H1 (cell line): ENCODE data around the gene BCO2.

Experiments used
- CBX5 ChIP-seq: fragments of 300-800, 300-1000 bp; sonication (generic); IDR thresholded peaks from 2 replicates; pipeline ENCODE4 v1.7.1; 2016; ENCODE audit warnings: antibody characterized with exemption, low read length, low read depth
- CHD1 ChIP-seq: IDR thresholded peaks from 2 replicates; pipeline ENCODE4 v1.6.1; 2012; ENCODE audit warnings: low read depth, low read length, improper control_type of control experiment
- CTCF ChIP-seq, 3 experiments: IDR thresholded peaks; 1 replicate in 2 of 3; 2 replicates in 1 of 3; pipeline versions ENCODE4 v1.5.1 to v1.6.1; 2011; ENCODE audit warnings: low read length in 3 of 3, mild to moderate bottlenecking in 3 of 3, inconsistent platforms in 2 of 3, low read depth in 1 of 3, moderate library complexity in 1 of 3; ENCODE audit not compliant: insufficient read depth in 1 of 3; ENCODE audit errors: control extremely low read depth in 1 of 3
- EGR1 ChIP-seq: IDR thresholded peaks from 2 replicates; pipeline ENCODE4 v1.6.1; 2011; ENCODE audit warnings: low read depth, low read length, borderline replicate concordance
- EZH2 ChIP-seq: fragments of 200-600 bp; sonication (generic); IDR thresholded peaks from 2 replicates; pipeline ENCODE4 v1.7.1; 2012; ENCODE audit warnings: low read depth, mild to moderate bottlenecking, moderate library complexity, low read length, inconsistent platforms; ENCODE audit not compliant: severe bottlenecking
- MAFK ChIP-seq: IDR thresholded peaks from 2 replicates; pipeline ENCODE4 v1.6.1; 2012; ENCODE audit warnings: low read depth, mild to moderate bottlenecking, improper control_type of control experiment, low read length
- POLR2A ChIP-seq, 2 experiments: IDR thresholded peaks; 1 replicate in 1 of 2; 2 replicates in 1 of 2; pipeline ENCODE4 v1.6.1; 2011; ENCODE audit warnings: low read depth in 2 of 2, low read length in 2 of 2, mild to moderate bottlenecking in 2 of 2; ENCODE audit errors: control extremely low read depth in 1 of 2
- RFX5 ChIP-seq: IDR thresholded peaks from 2 replicates; pipeline ENCODE4 v1.6.1; 2011; ENCODE audit warnings: low read depth, low read length, improper control_type of control experiment, borderline replicate concordance
- SP1 ChIP-seq: IDR thresholded peaks from 2 replicates; pipeline ENCODE4 v1.6.1; 2011; ENCODE audit warnings: low read depth, low read length
- TBP ChIP-seq: IDR thresholded peaks from 2 replicates; pipeline ENCODE4 v1.6.1; 2011; ENCODE audit warnings: low read depth, low read length, improper control_type of control experiment

GRCh38 chr11:112163875-112164685, 11.2 kb upstream of the BCO2 start, which contains the start of gene IL18:
- no peak for TF ChIP-seq POLR2A (IDR thresholded peaks at IDR 0.05; ENCODE audit: control extremely low read depth in 1 of 2, low read depth in 2 of 2, low read length in 2 of 2)
- TF ChIP-seq CHD1: no peak
- no peak for TF ChIP-seq EZH2
- TF ChIP-seq CTCF (IDR thresholded peaks at IDR 0.05; ENCODE audit: control extremely low read depth in 1 of 3, insufficient read depth in 1 of 3, low read depth in 1 of 3, low read length in 3 of 3): no peak
- TF ChIP-seq MAFK: no peak
- no peak for TF ChIP-seq RFX5
- no peak; the same call in 1 of the 2 replicates for TF ChIP-seq TBP
- TF ChIP-seq CBX5: no peak
- no peak for TF ChIP-seq SP1
- no peak for TF ChIP-seq EGR1
